ENCODE data around the gene ZYG11B.

DNA sequence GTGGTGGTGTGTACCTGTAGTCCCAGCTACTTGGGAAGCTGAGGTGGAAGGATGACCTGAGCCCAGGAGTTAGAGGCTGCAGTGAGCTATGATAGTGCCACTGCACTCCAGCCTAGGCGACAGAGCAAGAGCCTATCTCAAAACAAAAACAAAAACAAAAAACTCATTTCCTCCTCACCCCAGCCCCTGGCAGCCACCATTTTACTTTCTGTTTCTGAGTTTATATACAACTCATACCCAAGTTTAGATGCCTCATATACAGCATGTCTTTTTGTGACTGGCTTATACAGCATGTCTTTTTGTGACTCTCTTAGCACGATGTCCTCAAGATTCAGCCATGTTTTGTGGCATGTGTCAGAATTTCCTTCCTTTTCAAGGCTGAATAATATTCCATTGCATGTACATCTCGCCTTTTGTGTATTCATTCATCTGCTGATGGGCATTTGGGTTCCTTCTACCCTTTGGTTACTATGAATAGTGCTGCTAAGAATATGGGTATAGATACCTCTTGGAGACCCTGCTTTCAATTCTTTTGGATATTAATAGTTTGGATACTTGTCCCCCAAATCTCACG, 42.8 kb upstream of the ZYG11B start:
- TF ChIP-seq EZH2 (IDR thresholded peaks at IDR 0.05; ENCODE audit: borderline replicate concordance, low read depth, low read length, severe bottlenecking) (no peak), CTCF (IDR thresholded peaks at IDR 0.05; ENCODE audit: borderline replicate concordance, extremely low read depth, low read length, poor library complexity, severe bottlenecking) (no peak)

Measured in DND-41 (cell line).